GM19025 (cell line): Measurements from ENCODE around the gene GUSB.

Experiments used
- ATAC-seq: cut with Tn5 transposase; IDR thresholded peaks from one replicate; pipeline ENCODE4 v1.9.1; 2021; ENCODE audit warnings: mild to moderate bottlenecking, low read depth, moderate library complexity; ENCODE audit not compliant: unreplicated experiment

The GUSB gene

GRCh38 chr7:65938336-65938895 lies 43.6 kb downstream of the GUSB start:
- no peak for ATAC-seq

- ATAC-seq, result no peak
Observed at GRCh38 chr7:65937296-65937695, 44.7 kb downstream of the GUSB start.

DNA sequence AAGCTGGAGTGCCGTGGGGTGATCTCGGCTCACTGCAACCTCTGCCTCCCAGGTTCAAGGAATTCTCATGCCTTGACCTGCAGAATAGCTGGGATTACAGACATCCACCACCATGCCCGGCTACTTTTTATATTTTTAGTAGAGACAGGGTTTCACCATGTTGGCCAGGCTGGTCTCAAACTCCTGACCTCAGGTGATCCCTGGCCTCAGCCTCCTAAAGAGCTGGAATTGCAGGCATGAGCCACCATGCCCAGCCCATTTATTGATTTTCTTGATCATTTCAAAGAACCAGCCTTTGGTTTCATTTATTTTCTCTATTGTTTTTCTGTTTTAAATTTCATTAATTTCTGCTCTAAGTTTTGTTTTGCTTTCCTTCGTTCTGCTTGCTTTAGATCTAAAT lies 50.3 kb downstream of the GUSB start:
- ATAC-seq, result no peak

- no peak for ATAC-seq
Observed at GRCh38 chr7:65927489-65928448, 54.2 kb downstream of the GUSB start.

GRCh38 chr7:65926588-65926987 lies 55.4 kb downstream of the GUSB start:
- ATAC-seq, result no peak

DNA sequence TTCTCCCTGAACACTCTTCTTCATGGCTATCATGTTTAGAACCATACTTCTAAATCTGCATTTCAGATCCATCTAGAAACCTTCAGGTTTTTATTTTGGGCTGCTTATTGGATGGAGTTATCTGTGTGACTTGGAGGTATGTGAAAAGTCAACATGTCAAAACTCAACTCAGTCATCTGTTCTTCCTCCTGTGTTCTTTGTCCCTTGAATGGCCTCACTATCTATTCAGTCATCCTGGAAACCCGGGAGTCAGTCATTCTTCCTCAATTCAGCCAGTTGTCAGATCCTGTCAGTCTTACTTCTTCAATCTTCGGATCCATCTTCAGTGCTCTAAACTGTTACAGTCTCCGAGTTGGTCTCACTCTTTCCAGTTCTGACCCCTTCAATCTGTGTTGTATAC lies 57.0 kb downstream of the GUSB start:
- no peak for ATAC-seq

GRCh38 chr7:65924193-65924592 lies 57.8 kb downstream of the GUSB start:
- ATAC-seq, result no peak

GRCh38 chr7:65923316-65923715 lies 58.7 kb downstream of the GUSB start:
- ATAC-seq, result no peak

- no peak for ATAC-seq
Observed at GRCh38 chr7:65915921-65916657, 65.9 kb downstream of the GUSB start.

DNA sequence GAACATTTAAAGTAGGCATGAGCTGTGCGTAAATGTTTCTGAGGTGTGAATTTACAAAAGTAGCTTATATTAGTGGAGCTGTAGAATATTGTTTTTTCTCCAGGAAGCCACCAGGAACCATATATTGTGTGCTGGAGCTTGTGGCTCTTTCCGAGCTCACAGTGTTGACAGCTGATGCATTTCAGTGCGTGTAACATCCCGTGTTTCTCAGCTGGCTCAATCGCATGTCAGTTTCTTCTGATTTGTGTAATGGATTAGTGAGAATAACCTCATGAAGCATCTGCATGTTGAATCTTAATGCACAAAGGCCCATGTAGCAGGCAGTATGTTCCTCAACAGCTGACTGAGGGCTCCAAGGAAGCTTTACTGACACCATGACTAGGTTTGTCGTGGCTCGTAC lies 69.8 kb downstream of the GUSB start:
- no peak for ATAC-seq
